Measurements from ENCODE around the gene GORASP2. TPM values are rescaled to one million over a fixed set of nuclear protein-coding genes. Genes with fewer than 3 reads are reported as not detected.

GORASP2 gene
- total RNA-seq, 4 donors from 2014 or later = 30.6 to 45.2 (median 35.3) TPM

GRCh38 chr2:170926743-170927297 is 2.2 kb upstream of the GORASP2 start:
- Histone ChIP-seq H3K4me1 (peaks cover 0 to 20% (median 5%) of the 10 kb centered on the region in 4 donors), H3K27ac (no peak overlapping the region), H3K36me3 (no peaks in the 10 kb centered on the region), H3K4me3 (no peak overlapping the region), H3K27me3 (no peaks in the 10 kb centered on the region), H3K9me3 (no peaks in the 10 kb centered on the region)
- DNase-seq = no peak
- no peak for TF ChIP-seq POLR2A (IDR thresholded peaks at IDR 0.05)
- TF ChIP-seq, protein P1, sequence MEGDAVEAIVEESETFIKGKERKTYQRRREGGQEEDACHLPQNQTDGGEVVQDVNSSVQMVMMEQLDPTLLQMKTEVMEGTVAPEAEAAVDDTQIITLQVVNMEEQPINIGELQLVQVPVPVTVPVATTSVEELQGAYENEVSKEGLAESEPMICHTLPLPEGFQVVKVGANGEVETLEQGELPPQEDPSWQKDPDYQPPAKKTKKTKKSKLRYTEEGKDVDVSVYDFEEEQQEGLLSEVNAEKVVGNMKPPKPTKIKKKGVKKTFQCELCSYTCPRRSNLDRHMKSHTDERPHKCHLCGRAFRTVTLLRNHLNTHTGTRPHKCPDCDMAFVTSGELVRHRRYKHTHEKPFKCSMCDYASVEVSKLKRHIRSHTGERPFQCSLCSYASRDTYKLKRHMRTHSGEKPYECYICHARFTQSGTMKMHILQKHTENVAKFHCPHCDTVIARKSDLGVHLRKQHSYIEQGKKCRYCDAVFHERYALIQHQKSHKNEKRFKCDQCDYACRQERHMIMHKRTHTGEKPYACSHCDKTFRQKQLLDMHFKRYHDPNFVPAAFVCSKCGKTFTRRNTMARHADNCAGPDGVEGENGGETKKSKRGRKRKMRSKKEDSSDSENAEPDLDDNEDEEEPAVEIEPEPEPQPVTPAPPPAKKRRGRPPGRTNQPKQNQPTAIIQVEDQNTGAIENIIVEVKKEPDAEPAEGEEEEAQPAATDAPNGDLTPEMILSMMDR (IDR thresholded peaks at IDR 0.05) = no peak

DNA sequence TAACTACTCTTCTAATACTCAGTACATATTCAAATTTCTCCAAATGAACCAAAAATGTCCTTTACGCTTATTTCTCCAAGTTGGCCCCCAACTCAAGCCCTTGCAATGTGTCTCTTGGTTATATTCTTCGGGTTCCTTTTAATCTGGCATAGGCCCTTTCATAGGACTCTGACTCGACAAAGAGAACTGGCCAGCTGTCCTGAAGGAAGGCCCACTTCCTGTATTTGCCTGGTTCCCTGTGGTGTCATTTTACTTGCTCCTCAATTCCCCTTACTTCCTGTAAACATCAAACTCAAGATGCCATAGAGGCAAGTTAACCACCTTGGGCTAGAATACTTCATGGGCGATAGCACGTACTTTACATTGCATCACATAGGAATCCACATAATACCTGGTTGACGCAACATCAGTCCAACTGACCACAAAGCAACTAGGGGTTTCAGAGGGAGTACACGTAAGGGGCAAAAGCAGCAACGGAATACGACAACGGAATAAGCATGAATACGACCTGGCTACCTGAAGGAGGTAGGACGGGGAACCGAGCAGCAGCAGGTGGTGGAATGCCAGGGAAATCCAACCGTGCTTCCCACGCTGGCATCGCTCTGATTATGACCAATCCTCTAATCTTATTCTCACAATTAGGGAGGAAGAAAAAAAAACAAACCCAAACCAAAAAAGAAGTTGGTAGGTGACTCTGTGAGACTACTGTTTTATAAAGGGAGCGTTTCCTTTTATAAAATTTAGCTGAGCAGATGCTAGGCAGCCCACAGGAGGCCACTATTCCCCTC is 823 bp upstream of the GORASP2 start:
- no peak for DNase-seq
- H3K36me3 ChIP-seq = no peaks in the 10 kb centered on the region
- H3K27me3 ChIP-seq = no peaks in the 10 kb centered on the region
- H3K4me1 ChIP-seq = peaks cover 0 to 24% (median 5%) of the 10 kb centered on the region in 4 donors
- no peaks in the 10 kb centered on the region for H3K9me3 ChIP-seq
- no peak for TF ChIP-seq POLR2A (IDR thresholded peaks at IDR 0.05)
- TF ChIP-seq, protein P1 (IDR thresholded peaks at IDR 0.05) = no peak
- H3K4me3 ChIP-seq = peak overlapping the region; percentile 21 to 100 (median 85)
- H3K27ac ChIP-seq = peak overlapping the region; percentile 93 to 97 (median 94)

- Histone ChIP-seq H3K4me1 (peaks cover 0 to 24% (median 5%) of the 10 kb centered on the region in 4 donors), H3K27me3 (no peaks in the 10 kb centered on the region), H3K36me3 (no peaks in the 10 kb centered on the region), H3K9me3 (no peaks in the 10 kb centered on the region), H3K4me3 (peak overlapping the region; percentile 76 to 100 (median 92)), H3K27ac (peak overlapping the region; percentile 93 to 97 (median 94))
- DNase-seq = peak; percentile 65 to 82 (median 82)
- TF ChIP-seq, protein P1 (IDR thresholded peaks at IDR 0.05) = peak in 1 of 6 experiments; percentile 2
- TF ChIP-seq POLR2A (IDR thresholded peaks at IDR 0.05) = no peak
These were observed 615 bp downstream of the GORASP2 start for GRCh38 chr2:170929686-170930050.

DNA sequence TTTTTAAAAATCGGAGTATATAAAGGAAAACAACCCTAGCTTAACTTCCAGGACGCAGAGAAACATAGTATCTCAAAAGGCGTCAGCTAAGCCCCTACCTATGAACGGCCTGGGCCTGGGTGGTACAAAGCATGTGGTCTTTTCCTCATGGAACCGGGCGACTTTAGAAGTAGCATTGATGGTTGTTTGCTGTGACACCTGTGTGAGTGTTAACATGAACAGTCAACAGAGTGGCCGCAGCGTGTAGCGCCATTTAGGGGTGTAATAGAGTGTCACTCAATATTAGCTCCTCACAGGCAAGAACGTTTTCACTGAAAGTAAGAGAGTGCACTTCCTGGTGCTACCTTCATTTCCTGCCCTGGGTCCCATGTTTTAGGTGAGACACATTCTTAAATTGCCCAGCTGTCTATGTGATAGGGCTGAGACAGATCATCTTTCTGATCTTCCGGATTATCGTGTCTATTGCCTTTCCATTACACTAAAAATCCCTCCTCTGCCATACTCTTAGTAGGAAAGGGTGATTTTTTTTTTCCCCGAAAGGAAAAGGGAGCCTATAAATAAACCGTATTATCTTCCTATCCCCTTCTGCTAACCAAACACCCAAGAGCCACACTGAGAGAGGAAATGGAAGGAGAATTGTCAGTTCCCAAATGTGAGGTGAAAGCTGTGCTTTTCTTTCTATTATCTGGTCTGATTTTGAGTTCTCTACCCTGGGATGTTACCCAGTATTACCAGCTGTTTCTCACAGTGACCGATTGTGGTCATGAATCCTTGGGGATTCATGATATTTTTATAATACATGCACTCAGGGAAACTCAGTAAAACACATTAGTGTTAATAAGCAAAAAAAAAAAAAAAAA is 1.3 kb downstream of the GORASP2 start:
- TF ChIP-seq, protein P1 (IDR thresholded peaks at IDR 0.05) = peak in 1 of 6 experiments; percentile 4
- TF ChIP-seq POLR2A (IDR thresholded peaks at IDR 0.05) = no peak
- Histone ChIP-seq H3K4me1 (peaks cover 0 to 24% (median 5%) of the 10 kb centered on the region in 4 donors), H3K27ac (peak overlapping the region; percentile 93 to 97 (median 94)), H3K27me3 (no peaks in the 10 kb centered on the region), H3K4me3 (peak overlapping the region; percentile 76 to 100 (median 92)), H3K9me3 (no peaks in the 10 kb centered on the region), H3K36me3 (no peaks in the 10 kb centered on the region)
- DNase-seq = peak in 2 of 3 donors; percentile 44 to 59

GRCh38 chr2:170930991-170931266 is 1.9 kb downstream of the GORASP2 start:
- Histone ChIP-seq H3K27ac (no peak overlapping the region), H3K27me3 (no peaks in the 10 kb centered on the region), H3K36me3 (no peaks in the 10 kb centered on the region), H3K4me1 (peaks cover 0 to 24% (median 5%) of the 10 kb centered on the region in 4 donors), H3K9me3 (no peaks in the 10 kb centered on the region), H3K4me3 (peak overlapping the region in 1 of 4 donors; percentile 100)
- no peak for TF ChIP-seq POLR2A (IDR thresholded peaks at IDR 0.05)
- TF ChIP-seq, protein P1 (IDR thresholded peaks at IDR 0.05) = no peak
- DNase-seq = no peak

Data from Peyer's patch (tissue), 4 donors.